CD4-positive, alpha-beta T cell treated with Interleukin-17A for 1 hour (primary cell): Measurements from ENCODE around the gene PLB1.
"Not testable (repeated sequence)": the region's sequence is repeated elsewhere in the genome, so short reads cannot be mapped to it uniquely, and the experiment has no call there.

Experiments used
- DNase-seq: peaks from one replicate; pipeline ENCODE4 v3.0.0-alpha.2; 2020

Gene PLB1

DNA sequence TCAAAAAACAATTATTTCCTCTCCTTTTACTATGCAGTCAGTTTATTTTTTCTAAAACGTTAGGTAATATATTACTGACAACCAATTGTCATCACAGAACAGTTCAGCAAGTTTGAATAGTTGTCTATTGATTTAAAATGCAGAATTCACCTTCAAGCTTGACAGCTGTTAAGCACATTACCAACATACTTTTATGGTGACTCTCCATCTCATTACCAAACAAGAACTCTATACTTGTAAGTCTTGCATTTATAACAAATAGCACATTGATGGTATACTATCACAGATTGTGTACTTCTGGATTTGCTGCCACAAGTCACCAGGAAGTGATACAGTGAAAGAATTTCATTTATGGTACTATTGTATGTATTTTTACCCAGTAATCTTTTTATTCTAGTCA lies 156.4 kb downstream of the PLB1 start:
- DNase-seq: no peak

DNA sequence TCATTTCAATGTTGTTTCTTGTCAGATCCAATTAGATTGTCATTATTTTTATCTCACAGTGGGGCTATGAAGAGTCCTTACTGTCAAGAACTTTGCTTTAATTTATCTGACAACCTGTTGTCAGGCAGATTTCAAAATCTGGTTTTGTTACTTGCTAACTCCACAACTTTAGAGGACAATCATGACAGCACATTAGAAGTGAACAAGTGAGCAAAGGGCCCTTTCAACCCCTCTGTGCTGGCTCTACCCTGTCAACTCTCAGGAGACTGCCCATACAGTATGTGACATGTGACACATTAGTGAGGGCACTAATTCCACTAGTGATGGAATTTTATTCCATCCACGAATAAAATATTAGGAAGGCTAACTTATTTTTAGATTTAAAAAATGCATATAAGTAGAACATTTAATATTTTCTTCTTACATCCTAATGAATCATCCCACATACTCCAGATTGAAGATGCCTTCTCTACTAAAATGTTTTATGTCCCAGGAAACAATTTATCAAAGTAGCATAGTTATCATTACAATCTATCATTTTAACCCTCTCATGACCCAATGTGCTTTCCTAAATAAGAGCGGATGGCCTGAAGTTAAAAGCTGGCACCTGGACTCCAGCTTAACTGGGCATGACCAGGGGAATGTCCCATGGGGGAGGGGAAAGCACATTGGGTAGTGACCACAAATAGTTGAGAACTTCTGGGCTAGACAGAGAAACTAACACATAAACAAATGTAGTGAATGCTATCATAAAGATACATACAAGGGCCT lies 158.2 kb downstream of the PLB1 start:
- DNase-seq: no peak

- DNase-seq: no peak
Observed at GRCh38 chr2:28654663-28655320, 158.9 kb downstream of the PLB1 start.

DNA sequence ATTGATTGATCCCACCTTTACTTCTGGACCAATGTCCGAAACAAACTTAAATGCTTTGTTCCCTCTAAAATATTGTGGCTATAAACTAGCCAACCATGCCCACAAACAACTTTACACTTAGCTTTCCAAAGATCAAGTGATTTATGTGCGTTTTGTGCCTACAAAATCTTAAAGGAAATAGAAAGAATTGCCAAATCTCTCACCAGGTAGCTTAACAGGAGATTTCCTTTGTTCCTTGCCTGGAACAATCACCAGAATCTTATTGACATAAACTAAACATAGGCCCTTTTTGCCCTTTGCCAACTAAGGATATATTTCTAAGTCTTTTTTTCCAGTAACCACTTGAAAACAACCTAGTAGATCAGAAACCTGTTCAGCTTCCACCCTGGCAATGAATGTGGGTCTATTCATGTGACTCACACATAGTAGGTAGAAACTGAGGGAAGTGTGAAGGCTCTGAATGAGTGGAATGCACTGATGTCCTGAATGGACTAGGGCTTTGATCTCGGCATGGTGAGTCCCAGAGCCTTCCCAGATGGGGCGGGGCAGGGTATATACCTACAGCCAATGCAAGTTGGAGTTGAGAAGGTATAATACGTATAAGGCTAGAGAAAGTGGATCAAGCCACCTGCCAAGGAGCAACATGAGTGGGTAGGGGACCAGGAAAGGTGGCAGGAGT lies 161.2 kb downstream of the PLB1 start:
- no peak for DNase-seq

GRCh38 chr2:28658369-28658768 lies 162.5 kb downstream of the PLB1 start:
- DNase-seq: no peak

DNA sequence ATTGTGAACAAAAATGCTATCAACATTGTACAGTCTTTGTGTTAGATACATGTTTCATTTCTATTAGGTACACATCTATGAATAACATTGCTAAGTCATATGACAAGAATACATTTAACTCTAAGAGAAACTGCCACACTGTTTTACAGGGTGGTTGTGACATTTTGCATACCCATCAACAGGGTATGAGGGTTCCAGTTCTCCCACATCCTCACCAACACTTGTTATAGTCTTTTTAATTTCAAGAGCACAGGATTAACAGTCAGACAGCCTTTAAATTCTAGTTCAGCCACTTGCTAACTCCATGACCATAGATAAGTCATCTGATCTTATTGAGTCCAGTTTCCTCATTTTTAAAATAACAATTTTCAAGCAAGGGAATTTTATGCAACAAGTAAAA lies 163.3 kb downstream of the PLB1 start:
- no peak for DNase-seq

DNA sequence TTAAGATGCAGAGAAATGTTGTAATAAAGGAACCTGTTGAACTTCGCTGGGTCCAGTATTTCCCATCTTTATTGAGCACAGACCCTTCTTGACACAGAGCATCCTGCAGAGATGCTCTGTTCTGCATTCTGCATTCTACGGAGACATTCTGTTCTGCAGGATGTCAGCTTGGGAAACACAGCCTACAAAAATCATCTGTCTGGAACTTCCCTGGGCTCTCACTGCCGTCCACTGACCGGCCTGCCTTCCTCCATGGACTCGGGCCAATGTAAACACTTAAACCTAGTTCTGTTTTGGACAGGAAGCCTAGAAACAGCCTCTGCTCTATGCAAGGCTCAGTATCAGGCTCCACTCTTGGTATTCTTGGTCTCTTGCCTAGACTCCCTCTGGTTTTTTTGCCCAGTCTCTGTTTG lies 165.7 kb downstream of the PLB1 start:
- DNase-seq: no peak

- no peak for DNase-seq
Observed at GRCh38 chr2:28662044-28662443, 166.2 kb downstream of the PLB1 start.

DNA sequence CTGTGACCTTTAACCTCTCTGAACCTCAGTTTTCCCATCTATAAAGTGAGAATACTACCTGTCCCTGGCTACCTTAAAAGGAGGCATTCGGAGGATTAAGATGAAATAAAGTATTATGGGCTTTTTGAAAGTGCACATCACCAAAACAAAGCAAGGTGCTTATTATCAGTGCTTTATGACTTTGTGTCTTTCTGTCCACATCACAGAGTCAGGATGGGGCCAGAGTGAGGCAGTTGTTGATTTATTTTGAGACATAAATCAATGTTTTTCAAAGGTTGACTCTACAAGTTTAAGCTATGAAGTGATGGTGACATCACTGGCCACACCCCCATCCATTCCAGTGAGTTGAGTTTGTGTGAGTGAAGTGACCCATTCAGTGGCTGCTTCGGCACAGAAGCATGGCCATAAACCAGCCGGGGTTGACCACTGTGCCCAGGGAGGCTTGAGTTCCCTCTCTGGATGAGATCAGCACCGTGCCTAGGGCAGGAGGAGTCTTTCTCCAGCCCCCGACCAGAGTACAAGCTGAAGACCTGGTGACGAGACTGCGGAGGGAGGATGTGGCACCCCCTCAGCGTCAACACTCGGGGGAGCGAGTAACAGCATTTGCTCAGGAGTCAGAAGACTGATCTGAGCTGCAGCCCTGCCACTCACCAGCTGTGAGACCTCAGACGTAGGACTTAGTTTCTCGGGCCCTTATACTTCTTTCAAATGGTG lies 166.8 kb downstream of the PLB1 start:
- no peak for DNase-seq

GRCh38 chr2:28663359-28663758 lies 167.5 kb downstream of the PLB1 start:
- no peak for DNase-seq

DNA sequence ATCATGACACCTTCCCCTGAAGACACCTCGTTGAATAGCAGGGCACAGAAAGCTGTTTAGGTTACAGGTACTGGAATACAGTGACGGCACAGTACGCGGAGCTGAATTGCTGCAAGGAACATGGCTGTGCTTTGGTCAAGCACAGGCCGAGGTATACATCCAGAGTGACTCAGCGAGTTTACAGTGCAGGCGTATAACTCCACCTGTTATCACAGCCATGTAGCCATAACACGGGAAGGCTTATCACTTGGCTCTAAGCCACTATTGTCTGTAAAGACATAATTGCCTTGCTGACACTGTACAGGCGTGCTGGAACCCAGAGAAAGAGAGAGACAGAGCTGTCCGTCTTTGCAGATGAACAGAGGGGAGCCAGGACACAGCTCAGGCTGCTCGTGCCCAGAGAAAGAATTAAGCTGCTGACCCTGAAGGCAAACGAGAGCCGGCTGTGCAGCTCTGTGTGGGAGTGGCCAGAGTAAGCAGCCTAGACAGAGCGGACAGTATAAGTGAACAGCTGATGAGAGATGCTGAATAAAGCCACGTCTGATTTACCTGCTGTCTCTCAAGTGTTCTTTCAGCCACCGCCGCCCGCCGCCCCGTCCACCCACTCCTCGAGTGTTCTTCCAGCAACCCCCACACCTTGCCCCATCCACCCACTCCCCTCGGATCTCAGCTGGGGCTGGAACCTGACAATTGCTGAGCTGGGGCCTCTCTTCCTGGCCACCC lies 168.4 kb downstream of the PLB1 start:
- DNase-seq: no peak

- DNase-seq: no peak
Observed at GRCh38 chr2:28665041-28665704, 169.3 kb downstream of the PLB1 start.

DNA sequence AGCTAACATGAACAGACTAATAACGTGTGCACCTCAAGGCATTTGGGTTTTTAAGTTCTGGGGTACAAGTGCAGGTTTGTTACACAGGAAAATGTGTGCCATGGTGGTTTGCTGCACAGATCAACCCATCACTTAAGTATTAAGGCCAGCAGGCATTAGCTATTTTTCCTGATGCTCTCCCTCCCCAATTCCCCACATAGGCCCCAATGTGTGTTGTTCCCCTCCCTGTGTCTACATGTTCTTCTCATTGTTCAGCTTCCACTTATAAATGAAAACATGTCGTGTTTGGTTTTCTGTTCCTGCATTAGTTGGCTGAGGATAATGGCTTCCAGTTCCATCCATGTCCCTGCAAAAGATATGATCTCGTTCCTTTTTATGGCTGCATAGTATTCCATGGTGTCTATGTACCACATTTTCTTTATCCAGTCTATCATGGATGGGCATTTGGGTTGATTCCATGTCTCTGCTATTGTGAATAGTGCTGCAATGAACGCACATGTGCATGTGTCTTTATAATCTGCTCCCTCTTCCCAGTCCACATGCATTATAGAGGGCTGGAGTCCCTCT lies 170.0 kb downstream of the PLB1 start:
- not testable (repeated sequence) for DNase-seq

DNA sequence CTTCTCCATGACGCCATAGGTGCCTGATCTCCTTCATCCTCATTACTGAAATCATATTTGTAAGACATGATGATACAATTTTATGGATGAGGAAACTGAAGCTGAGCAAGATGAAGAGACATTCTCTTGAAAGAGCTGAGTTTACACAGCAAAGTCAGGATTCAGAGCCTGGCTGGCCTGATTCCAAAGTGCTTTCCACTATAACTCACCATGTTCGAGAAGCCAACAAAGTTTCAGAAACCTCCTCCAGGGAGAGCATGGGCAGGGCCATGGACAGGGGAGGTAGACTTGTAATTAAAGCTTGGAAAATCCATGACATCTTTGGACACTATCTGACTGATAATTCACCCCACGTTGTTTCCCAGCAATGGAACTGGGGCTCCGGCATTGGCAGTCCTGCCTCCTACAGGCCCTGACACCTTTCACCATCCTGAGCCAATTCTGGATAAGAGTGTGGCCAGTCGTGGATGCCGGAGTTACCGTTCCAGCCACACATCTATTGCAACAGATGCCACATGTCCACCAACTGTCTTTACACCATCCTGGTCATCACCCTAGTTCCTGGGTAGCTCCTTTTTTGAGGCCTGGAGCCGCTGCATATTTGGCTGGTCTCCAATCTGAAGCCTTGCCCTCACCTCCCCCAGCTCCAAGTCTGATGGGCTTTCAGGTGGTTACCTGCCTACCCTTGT lies 170.8 kb downstream of the PLB1 start:
- DNase-seq: no peak

- DNase-seq: no peak
Observed at GRCh38 chr2:28667261-28667660, 171.4 kb downstream of the PLB1 start.

- no peak for DNase-seq
Observed at GRCh38 chr2:28668106-28668814, 172.4 kb downstream of the PLB1 start.

DNA sequence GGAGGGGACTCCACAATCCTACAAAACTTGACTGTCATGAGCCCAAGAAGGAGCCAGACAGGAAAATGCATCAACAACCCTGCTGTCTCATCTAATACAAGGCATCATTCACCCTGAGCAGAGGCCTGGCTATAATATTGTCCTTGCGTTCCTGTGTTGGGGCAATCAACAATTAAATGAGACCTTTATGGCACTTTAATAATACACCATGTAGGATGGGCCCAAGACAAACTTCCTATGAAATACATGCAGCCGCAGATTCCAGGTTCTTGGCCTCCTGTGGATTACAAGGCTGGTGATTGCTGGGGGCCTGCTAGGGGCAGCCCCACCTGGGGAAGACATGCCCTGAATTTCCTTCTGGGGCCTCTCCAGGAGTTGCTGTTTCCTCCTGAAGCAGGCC lies 173.0 kb downstream of the PLB1 start:
- no peak for DNase-seq

DNA sequence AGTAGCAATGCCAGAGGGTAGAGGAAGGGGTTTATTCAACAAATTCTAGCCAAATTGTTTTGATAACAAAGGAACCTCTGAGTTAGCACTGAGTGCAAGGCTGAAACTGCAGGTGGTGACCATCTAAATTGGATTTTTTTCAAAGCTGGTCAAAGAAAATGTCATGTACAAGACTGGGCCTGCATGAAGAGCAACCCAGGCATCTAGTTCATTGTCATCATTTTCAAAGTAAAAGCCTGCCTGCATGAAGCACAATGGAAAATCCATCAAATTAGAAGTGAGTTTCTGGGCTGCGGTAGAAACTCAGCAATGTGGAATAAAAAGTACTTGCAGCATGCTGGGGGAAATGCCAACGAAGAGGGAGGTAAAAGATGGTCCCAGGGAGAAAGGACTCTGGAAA lies 175.0 kb downstream of the PLB1 start:
- no peak for DNase-seq

DNA sequence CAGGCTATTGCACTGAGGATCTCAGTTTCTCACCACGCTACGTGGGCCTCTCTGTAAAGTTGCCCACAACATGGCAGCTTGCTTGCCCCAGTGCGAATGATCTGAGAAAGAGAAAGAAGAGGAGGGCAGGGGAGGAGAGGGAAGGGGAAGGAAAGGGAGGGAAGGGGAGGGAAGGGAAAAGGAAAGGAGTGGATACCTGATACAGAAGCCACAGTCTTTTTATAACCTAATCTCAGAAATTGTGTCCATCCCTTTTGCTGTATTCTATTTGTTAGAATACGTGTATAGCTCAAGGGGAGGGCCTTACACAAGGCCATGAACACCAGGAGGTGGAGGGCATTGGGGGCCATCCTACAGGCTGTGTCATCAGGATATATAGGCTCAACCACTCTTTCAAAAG lies 177.5 kb downstream of the PLB1 start:
- DNase-seq: no peak

DNA sequence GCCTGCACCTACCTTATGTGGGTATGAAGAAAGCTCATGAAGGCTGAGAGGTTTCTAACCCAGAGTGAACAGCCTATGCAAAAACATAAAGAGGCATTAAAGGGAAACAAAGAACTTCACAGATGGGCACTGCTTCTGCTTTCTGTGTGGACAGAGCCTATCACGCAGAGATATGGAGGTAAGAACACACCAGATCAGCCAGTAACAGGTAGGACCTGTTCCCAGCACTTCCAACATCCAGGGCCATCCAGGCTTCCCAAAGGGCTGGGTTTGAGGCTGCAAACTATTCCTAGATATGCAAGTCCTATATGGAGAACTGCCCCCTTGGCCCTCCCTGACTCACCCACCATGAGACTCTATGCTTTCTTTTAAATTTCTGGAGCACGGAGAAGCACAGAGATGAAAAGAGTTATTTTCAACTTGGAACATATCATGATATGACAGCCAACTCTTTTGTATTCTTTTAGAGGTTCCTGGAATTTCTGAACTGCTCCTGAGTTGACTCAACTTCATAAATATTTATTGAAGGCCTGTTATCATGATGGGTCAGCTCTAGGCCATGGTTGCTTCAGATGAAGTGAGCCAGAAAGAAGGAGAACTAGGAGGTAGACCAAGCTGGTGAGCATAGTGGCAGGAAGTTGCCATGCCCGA lies 178.3 kb downstream of the PLB1 start:
- no peak for DNase-seq
